Activated CD4-positive, alpha-beta memory T cell treated with anti-CD3 and anti-CD28 coated beads for 36 hours (primary cell): ENCODE data around the gene FAM187B. TPM values are rescaled to one million over a fixed set of nuclear protein-coding genes. Genes with fewer than 3 reads are reported as not detected.
A peak's percentile ranks its signal among the peaks of the same experiment; 100 is the strongest.

Source experiments
- CTCF ChIA-PET: fragments of 350-600 bp; sonication (Branson Sonifier 250); formaldehyde crosslinking; loops from one replicate; lab custom pipeline; 2021; ENCODE audit warnings: antibody characterized with exemption, inconsistent platforms; lab: Charles Lee
- POLR2A ChIA-PET: fragments of 350-600 bp; sonication (Branson Sonifier 250); formaldehyde crosslinking; loops from one replicate; lab custom pipeline; 2021; ENCODE audit warnings: antibody characterized with exemption; lab: Charles Lee
- DNase-seq: peaks from one replicate; pipeline ENCODE4 v3.0.0-alpha.2; 2020
- H3K27ac Mint-ChIP-seq: one replicate; pipeline ENCODE4 v1.8.0; 2021; ENCODE audit warnings: mixed read lengths
- H3K27me3 Mint-ChIP-seq: one replicate; pipeline ENCODE4 v1.8.0; 2021; ENCODE audit warnings: mixed read lengths
- H3K36me3 Mint-ChIP-seq: one replicate; pipeline ENCODE4 v1.8.0; 2021; ENCODE audit warnings: mixed read lengths
- H3K4me1 Mint-ChIP-seq: one replicate; pipeline ENCODE4 v1.8.0; 2021; ENCODE audit warnings: low read depth, mixed read lengths
- H3K4me3 Mint-ChIP-seq: one replicate; pipeline ENCODE4 v1.8.0; 2021; ENCODE audit warnings: mild to moderate bottlenecking, mixed read lengths
- H3K9me3 Mint-ChIP-seq: one replicate; pipeline ENCODE4 v1.8.0; 2021; ENCODE audit warnings: mixed read lengths
- intact Hi-C: fragments of 100-400 bp; cut with micrococcal nuclease; formaldehyde crosslinking; loops from one replicate; pipeline ENCODE4 v1.15.1; 2023
- total RNA-seq, 2 experiments: library from RNA; stranded (reverse); gene quantifications; one replicate each; pipeline ENCODE4 v1.2.3, GENCODE V29; 2021

FAM187B gene
- under 1 TPM in 1 of 2 experiments, not detected in 1; 0.19 TPM for total RNA-seq

DNA sequence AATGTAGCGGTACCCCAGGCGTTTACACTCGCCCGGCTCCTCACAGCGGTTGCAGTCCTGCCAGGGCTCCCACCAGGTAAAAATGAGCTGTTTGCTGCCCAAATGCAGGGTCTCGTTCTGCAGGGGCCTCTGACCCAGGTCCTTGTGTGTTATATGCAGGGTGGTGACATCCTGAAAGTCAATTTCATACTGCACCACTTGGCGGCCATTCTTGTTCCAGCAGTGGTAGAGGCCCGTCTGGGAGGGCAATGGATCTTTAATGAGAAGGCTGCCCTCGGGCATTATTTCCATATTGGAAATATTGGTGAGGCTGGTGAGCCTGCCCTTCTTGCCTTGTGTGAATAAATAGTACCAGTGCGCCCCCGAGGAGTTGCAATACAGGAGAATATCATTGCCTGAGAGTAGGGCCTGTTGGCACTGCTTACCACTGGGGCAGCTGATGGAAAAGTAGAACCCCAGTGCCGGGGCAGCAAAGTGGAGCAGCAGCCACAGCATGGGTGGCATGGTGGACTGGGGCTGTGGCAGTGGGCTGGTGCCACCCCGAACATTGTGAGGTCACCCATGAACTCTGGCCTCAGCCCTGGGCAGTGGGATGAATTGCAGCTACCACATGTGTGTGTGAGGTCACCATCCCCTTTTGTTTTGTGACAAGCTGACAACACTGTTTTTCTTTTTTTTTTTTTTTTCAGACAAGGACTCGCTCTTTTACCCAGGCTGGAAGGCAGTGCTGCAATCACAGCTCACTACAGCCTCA is at the start of gene FAM187B:
TSS of gene FAM187B (minus strand) at position 563 of the 754 bp plus-strand sequence. CDS start at position 504, 59 bp downstream.
- intact Hi-C loops = no loop called here
- peak; percentile 2 for DNase-seq
- H3K27me3 Mint-ChIP-seq = no peaks in the 10 kb centered on the region
- H3K27ac Mint-ChIP-seq = no peak within 1 kb of the TSS
- peaks cover 12% of the 10 kb centered on the region for H3K4me1 Mint-ChIP-seq
- H3K36me3 Mint-ChIP-seq = no peaks in the 10 kb centered on the region
- H3K4me3 Mint-ChIP-seq = no peak within 1 kb of the TSS
- ChIA-PET CTCF (interaction anchor here (0.6 kb wide), 1 partner anchor 85 kb away, joined by 3 read pairs; the partner anchor contains the start of gene FXYD7), POLR2A (no interaction called here)
- no peaks in the 10 kb centered on the region for H3K9me3 Mint-ChIP-seq

DNA sequence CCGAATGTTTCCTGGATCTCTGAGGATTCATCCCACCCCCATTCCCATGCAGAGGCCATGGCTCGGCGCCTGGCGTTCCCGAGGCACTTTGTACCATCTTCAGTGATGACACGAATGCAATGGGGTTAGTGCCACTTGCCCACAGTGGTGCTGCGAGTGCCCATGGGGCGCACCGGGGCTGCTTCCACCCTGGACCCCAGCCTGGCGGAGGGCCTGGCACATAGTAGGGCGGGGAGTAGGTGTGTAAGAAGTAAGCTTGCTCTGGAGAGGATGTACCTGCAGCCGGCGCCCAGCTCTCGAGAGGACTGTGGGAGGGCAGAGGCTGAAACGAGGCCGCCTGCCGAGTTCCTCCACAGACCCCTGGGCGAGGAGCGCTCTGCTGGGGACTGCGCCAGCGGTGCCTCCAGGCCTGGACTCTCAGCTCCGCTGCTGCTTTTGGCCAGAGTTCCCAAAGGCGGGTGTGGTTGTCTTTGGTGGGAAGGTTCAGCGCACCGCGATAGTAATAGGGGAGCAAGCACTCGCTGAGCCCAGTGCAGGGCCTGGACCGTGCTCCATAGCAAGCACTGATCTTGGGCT is 48.3 kb upstream of the FAM187B start:
- CTCF ChIA-PET = no interaction called here
- peaks cover 36% of the 10 kb centered on the region for H3K36me3 Mint-ChIP-seq

GRCh38 chr19:35274323-35274722 is 45.8 kb upstream of the FAM187B start:
- intact Hi-C loops = no loop called here
- H3K4me1 Mint-ChIP-seq = peaks cover 16% of the 10 kb centered on the region
- H3K36me3 Mint-ChIP-seq = peaks cover 47% of the 10 kb centered on the region
- no peaks in the 10 kb centered on the region for H3K9me3 Mint-ChIP-seq
- H3K27me3 Mint-ChIP-seq = no peaks in the 10 kb centered on the region
- H3K27ac Mint-ChIP-seq = no peak overlapping the region
- CTCF ChIA-PET = no interaction called here
- no peak overlapping the region for H3K4me3 Mint-ChIP-seq
- POLR2A ChIA-PET = interaction anchor here (1.4 to 1.5 kb wide), 2 partner anchors 10 to 195 kb away, joined by 3 to 4 read pairs; no protein-coding TSS in a partner anchor
- DNase-seq = no peak

More for the DNA sequence above, 48.3 kb upstream of the FAM187B start:
- intact Hi-C loops = no loop called here
- POLR2A ChIA-PET = no interaction called here
- H3K4me1 Mint-ChIP-seq = peaks cover 5% of the 10 kb centered on the region
- no peak overlapping the region for H3K27ac Mint-ChIP-seq
- H3K27me3 Mint-ChIP-seq = peaks cover 2% of the 10 kb centered on the region
- no peak overlapping the region for H3K4me3 Mint-ChIP-seq
- no peak for DNase-seq
- H3K9me3 Mint-ChIP-seq = no peaks in the 10 kb centered on the region

GRCh38 chr19:35273686-35274259 is 45.2 kb upstream of the FAM187B start:
- peaks cover 47% of the 10 kb centered on the region for H3K36me3 Mint-ChIP-seq
- ChIA-PET CTCF (no interaction called here), POLR2A (no interaction called here)

GRCh38 chr19:35272954-35273649 is 44.6 kb upstream of the FAM187B start:
- CTCF ChIA-PET = no interaction called here
- H3K4me3 Mint-ChIP-seq = no peak overlapping the region
- H3K9me3 Mint-ChIP-seq = no peaks in the 10 kb centered on the region

More at GRCh38 chr19:35273686-35274259, 45.2 kb upstream of the FAM187B start:
- Mint-ChIP-seq H3K4me1 (peaks cover 16% of the 10 kb centered on the region), H3K9me3 (no peaks in the 10 kb centered on the region), H3K4me3 (no peak overlapping the region), H3K27ac (no peak overlapping the region), H3K27me3 (no peaks in the 10 kb centered on the region)
- intact Hi-C loops = no loop called here
- no peak for DNase-seq

DNA sequence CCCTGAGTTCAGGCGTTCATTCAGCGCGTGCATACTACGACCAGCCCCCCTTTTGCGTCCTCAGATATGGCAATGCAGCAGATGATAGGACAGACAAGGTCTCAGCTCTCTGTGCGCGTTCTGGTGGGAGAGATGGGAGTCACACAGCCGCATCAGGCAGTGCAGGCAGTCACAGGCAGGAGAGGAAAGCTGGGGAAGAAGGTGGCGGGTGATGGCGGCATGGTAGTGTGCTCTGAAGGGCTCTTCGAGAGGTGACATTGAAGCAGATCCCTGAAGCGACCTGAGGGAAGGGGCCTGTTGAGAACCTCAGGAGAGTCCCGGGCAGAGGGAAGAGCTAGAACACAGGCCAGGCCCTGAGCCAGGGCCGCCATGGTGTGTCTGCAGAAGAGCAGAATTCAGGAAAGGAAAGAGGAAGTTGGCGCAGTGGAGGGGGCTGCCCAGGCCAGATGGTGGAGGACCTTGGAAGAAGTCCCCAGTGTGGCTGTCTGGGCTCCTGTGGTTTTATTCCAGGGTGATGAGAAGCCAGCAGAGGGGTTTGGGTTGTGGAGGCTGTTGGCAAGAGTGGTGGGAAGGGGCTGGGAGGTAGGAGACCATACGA is 43.7 kb upstream of the FAM187B start:
- Mint-ChIP-seq H3K9me3 (no peaks in the 10 kb centered on the region), H3K4me1 (peaks cover 16% of the 10 kb centered on the region), H3K27ac (no peak overlapping the region), H3K36me3 (peaks cover 52% of the 10 kb centered on the region), H3K4me3 (no peak overlapping the region), H3K27me3 (no peaks in the 10 kb centered on the region)
- no peak for DNase-seq
- intact Hi-C loops = no loop called here
- CTCF ChIA-PET = interaction anchor here (0.6 kb wide), 1 partner anchor 158 kb away, joined by 3 read pairs; no protein-coding TSS in a partner anchor
- POLR2A ChIA-PET = no interaction called here

More at GRCh38 chr19:35272954-35273649, 44.6 kb upstream of the FAM187B start:
- DNase-seq = no peak
- H3K4me1 Mint-ChIP-seq = peaks cover 16% of the 10 kb centered on the region
- no peak overlapping the region for H3K27ac Mint-ChIP-seq
- peaks cover 47% of the 10 kb centered on the region for H3K36me3 Mint-ChIP-seq
- POLR2A ChIA-PET = no interaction called here
- H3K27me3 Mint-ChIP-seq = no peaks in the 10 kb centered on the region
- intact Hi-C loops = no loop called here

DNA sequence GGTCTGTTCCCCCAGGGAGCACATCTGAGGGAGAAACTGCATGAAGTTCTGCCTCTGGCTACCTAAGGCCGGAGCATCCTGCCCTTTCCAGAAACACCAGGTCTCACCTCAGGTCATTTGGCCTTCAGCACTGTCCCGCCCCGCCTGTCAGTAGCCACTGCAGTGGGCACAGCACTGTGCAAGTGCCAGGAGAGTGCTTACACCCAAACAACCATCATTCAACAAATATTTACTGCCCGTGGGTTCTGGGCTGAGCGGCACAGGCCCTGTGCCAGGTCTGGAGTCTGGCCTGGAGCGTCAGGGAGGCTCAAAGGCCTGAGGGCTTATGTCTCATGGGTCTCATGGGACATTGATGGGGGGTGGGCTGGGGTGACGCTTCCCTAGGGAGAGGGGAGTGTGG is 43.0 kb upstream of the FAM187B start:
- peaks cover 50% of the 10 kb centered on the region for H3K36me3 Mint-ChIP-seq
- H3K27ac Mint-ChIP-seq = no peak overlapping the region
- peaks cover 16% of the 10 kb centered on the region for H3K4me1 Mint-ChIP-seq
- H3K27me3 Mint-ChIP-seq = no peaks in the 10 kb centered on the region
- H3K4me3 Mint-ChIP-seq = no peak overlapping the region
- intact Hi-C loops = no loop called here
- no peaks in the 10 kb centered on the region for H3K9me3 Mint-ChIP-seq
- DNase-seq = no peak
- ChIA-PET CTCF (interaction anchor here (0.6 kb wide), 1 partner anchor 157 kb away, joined by 3 read pairs; no protein-coding TSS in a partner anchor), POLR2A (no interaction called here)

DNA sequence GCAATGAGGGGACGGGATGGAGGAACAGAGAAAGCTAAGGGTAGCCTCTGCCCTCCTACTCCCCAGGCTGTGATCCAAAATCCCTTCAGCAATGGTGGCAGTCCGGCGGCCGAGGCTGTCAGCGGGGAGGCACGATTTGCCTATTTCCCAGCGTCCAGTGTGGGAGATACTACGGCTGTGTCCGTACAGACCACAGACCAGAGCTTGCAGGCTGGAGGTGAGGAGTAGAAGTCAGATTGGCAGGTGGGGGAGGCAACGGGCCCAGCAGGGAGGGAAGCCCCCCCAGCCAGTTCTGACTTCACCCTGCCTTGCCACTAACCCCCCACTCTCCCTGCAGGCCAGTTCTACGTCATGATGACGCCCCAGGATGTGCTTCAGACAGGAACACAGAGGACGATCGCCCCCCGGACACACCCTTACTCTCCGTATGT is 41.9 kb upstream of the FAM187B start:
- CTCF ChIA-PET = interaction anchor here (1.0 to 2.1 kb wide), 3 partner anchors 129 to 225 kb away, joined by 3 to 9 read pairs (median 4); no protein-coding TSS in a partner anchor
- Mint-ChIP-seq H3K36me3 (peaks cover 51% of the 10 kb centered on the region), H3K4me3 (peak overlapping the region; percentile 48), H3K27me3 (no peaks in the 10 kb centered on the region), H3K9me3 (no peaks in the 10 kb centered on the region), H3K4me1 (peaks cover 27% of the 10 kb centered on the region), H3K27ac (peak overlapping the region; percentile 38)
- POLR2A ChIA-PET = no interaction called here
- intact Hi-C loops = no loop called here
- no peak for DNase-seq

DNA sequence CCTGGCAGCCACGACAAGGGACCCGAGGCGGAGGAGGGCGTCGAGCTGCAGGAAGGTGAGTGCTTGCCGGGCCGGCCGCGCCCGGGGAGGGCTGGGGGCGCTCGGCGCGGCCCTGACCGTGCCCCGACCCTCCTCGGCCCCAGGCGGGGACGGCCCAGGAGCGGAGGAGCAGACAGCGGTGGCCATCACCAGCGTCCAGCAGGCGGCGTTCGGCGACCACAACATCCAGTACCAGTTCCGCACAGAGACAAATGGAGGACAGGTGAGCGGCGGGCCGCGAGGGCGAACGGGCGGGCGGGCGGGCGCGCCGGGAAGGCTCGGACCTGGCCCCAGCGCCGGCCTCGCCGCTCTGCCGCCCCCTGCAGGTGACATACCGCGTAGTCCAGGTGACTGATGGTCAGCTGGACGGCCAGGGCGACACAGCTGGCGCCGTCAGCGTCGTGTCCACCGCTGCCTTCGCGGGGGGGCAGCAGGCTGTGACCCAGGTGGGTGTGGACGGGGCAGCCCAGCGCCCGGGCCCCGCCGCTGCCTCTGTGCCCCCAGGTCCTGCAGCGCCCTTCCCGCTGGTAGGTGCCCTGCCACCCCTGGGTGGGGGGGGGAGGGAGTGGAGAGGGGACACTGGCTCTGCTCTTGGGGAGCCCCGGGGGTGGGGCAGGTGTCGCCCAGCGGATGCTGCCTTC is 41.0 kb upstream of the FAM187B start:
- peak overlapping the region; percentile 74 for H3K27ac Mint-ChIP-seq
- ChIA-PET CTCF (interaction anchor here (0.5 to 2.1 kb wide), 5 partner anchors 115 to 199 kb away, joined by 3 to 9 read pairs (median 4); partner anchors contain the start of gene FXYD5), POLR2A (no interaction called here)
- H3K36me3 Mint-ChIP-seq = peaks cover 44% of the 10 kb centered on the region
- peak overlapping the region; percentile 56 for H3K4me3 Mint-ChIP-seq
- no peaks in the 10 kb centered on the region for H3K9me3 Mint-ChIP-seq
- no peaks in the 10 kb centered on the region for H3K27me3 Mint-ChIP-seq
- intact Hi-C loops = loop anchor here (1.0 to 5.0 kb wide), 4 partner anchors 21 to 127 kb away; partner anchors contain the start of genes FXYD5 and FXYD7
- DNase-seq = peak; percentile 88
- H3K4me1 Mint-ChIP-seq = peaks cover 28% of the 10 kb centered on the region

DNA sequence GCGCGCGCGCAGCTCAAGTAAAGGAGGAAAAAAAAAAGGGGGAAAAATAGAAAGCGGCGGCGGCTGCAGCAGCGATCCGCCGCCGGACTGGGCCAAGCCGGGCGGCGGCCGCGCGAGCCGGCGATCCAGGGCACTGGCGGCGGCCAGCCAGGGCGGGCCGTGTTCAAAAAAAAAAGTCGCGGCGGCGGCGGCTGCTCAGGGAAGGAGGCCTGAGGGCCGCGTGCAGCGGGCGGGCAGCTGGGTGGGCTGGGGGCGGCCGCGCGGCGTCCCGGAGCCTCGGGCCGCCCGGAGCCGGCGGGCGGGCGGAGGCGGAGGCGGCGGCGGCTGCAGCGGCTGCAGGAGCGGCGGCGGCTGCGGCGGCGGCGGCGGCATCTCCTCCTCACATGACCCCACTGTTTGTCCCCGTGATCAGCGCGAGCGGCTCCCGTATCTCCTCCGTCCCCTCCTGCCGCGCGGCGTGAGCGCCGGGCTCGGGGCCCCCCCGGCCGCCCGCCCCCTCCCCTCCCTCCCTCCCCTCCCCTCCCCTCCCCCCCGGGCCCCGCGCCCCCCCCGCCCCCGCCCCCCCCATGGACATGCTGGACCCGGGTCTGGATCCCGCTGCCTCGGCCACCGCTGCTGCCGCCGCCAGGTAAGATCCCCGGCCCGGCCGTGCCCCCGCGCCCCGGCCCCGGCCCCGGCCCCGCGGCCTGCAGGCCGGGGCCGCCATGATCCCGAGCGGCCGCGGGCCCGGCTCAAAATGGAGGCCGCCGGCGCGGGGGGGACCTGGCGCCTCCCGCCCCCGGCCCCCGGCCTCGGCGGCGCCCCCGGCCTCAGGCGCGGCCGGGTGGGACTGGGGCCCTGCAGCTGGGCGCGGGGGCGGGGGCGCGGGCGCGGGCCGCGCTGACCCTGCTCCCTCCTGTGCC is 40.2 kb upstream of the FAM187B start, which contains the start of gene USF2:
TSS of gene USF2 (plus strand) at position 427 of the 902 bp plus-strand sequence. CDS start at position 567, 140 bp downstream.
- DNase-seq = peak; percentile 78
- H3K27ac Mint-ChIP-seq = peak within 1 kb of the TSS; percentile 93
- ChIA-PET POLR2A (interaction anchor here (0.6 to 1.2 kb wide), 4 partner anchors 28 to 263 kb away, joined by 3 to 4 read pairs (median 3); no protein-coding TSS in a partner anchor), CTCF (interaction anchor here (0.7 to 2.1 kb wide), 5 partner anchors 115 to 199 kb away, joined by 3 to 9 read pairs (median 3); partner anchors contain the start of gene FXYD5)
- H3K4me1 Mint-ChIP-seq = peaks cover 28% of the 10 kb centered on the region
- intact Hi-C loops = loop anchor here (1.0 to 5.0 kb wide), 4 partner anchors 20 to 126 kb away; partner anchors contain the start of genes FXYD5 and FXYD7
- H3K4me3 Mint-ChIP-seq = peak within 1 kb of the TSS; percentile 87
- no peaks in the 10 kb centered on the region for H3K27me3 Mint-ChIP-seq
- peaks cover 41% of the 10 kb centered on the region for H3K36me3 Mint-ChIP-seq
- no peaks in the 10 kb centered on the region for H3K9me3 Mint-ChIP-seq
